Activated CD4-positive, alpha-beta T cell treated with anti-CD3 and anti-CD28 coated beads, Interleukin-2, amount 10 ng/mL, durations not matched to agents 24 days and 14 days (primary cell): ENCODE data around the gene IGSF21. TPM values are rescaled to one million over a fixed set of nuclear protein-coding genes. Genes with fewer than 3 reads are reported as not detected.
A peak's percentile ranks its signal among the peaks of the same experiment; 100 is the strongest.
"Not testable (repeated sequence)": the region's sequence is repeated elsewhere in the genome, so short reads cannot be mapped to it uniquely, and the experiment has no call there.

Source experiments
- DNase-seq: peaks from one replicate; pipeline ENCODE4 v3.0.0; 2022
- H3K27ac Mint-ChIP-seq: one replicate; pipeline ENCODE4 v1.8.0; 2022; ENCODE audit warnings: mild to moderate bottlenecking, mixed read lengths
- H3K27me3 Mint-ChIP-seq: one replicate; pipeline ENCODE4 v1.8.0; 2022; ENCODE audit warnings: mixed read lengths
- H3K36me3 Mint-ChIP-seq: one replicate; pipeline ENCODE4 v1.8.0; 2022; ENCODE audit warnings: low read depth, mild to moderate bottlenecking, mixed read lengths
- H3K4me1 Mint-ChIP-seq: one replicate; pipeline ENCODE4 v1.8.0; 2021; ENCODE audit warnings: mixed read lengths
- H3K4me3 Mint-ChIP-seq: one replicate; pipeline ENCODE4 v1.8.0; 2022; ENCODE audit warnings: mild to moderate bottlenecking, moderate library complexity, mixed read lengths
- H3K9me3 Mint-ChIP-seq: one replicate; pipeline ENCODE4 v1.8.0; 2021; ENCODE audit warnings: mixed read lengths
- intact Hi-C: fragments of 100-400 bp; cut with micrococcal nuclease; formaldehyde crosslinking; loops from one replicate; pipeline ENCODE4 v1.15.1; 2023
- total RNA-seq: library from RNA; stranded (reverse); gene quantifications from 2 replicates; pipeline ENCODE4 v1.2.3, GENCODE V29; 2022

The IGSF21 gene
- total RNA-seq, 1 donor from 2014 or later = not detected

- Mint-ChIP-seq H3K9me3 (no peaks in the 10 kb centered on the region), H3K27me3 (peaks cover 3% of the 10 kb centered on the region), H3K27ac (no peak overlapping the region), H3K4me1 (no peaks in the 10 kb centered on the region), H3K36me3 (no peaks in the 10 kb centered on the region), H3K4me3 (no peak overlapping the region)
- no peak for DNase-seq
- intact Hi-C loops = no loop called here
Observed at GRCh38 chr1:18360251-18360650, 252.7 kb downstream of the IGSF21 start.

GRCh38 chr1:18362150-18362549 is 254.6 kb downstream of the IGSF21 start:
- intact Hi-C loops = no loop called here
- no peak for DNase-seq
- no peaks in the 10 kb centered on the region for H3K9me3 Mint-ChIP-seq
- no peaks in the 10 kb centered on the region for H3K4me1 Mint-ChIP-seq
- no peak overlapping the region for H3K27ac Mint-ChIP-seq
- H3K4me3 Mint-ChIP-seq = no peak overlapping the region
- H3K36me3 Mint-ChIP-seq = no peaks in the 10 kb centered on the region
- no peaks in the 10 kb centered on the region for H3K27me3 Mint-ChIP-seq

- Mint-ChIP-seq H3K36me3 (no peaks in the 10 kb centered on the region), H3K4me1 (no peaks in the 10 kb centered on the region), H3K4me3 (no peak overlapping the region), H3K27ac (no peak overlapping the region), H3K9me3 (no peaks in the 10 kb centered on the region), H3K27me3 (no peaks in the 10 kb centered on the region)
- intact Hi-C loops = no loop called here
- DNase-seq = no peak
Observed at GRCh38 chr1:18363436-18363835, 255.8 kb downstream of the IGSF21 start.

- Mint-ChIP-seq H3K27ac (no peak overlapping the region), H3K4me1 (no peaks in the 10 kb centered on the region), H3K27me3 (no peaks in the 10 kb centered on the region), H3K4me3 (no peak overlapping the region), H3K9me3 (no peaks in the 10 kb centered on the region), H3K36me3 (no peaks in the 10 kb centered on the region)
- no peak for DNase-seq
- intact Hi-C loops = no loop called here
Observed at GRCh38 chr1:18365099-18365705, 257.6 kb downstream of the IGSF21 start.

- H3K27me3 Mint-ChIP-seq, intact Hi-C loops, H3K27ac Mint-ChIP-seq, DNase-seq, H3K4me3 Mint-ChIP-seq, H3K36me3 Mint-ChIP-seq, H3K9me3 Mint-ChIP-seq, H3K4me1 Mint-ChIP-seq: not testable (repeated sequence)
Observed at GRCh38 chr1:18372505-18372904, 264.9 kb downstream of the IGSF21 start.

- Mint-ChIP-seq H3K36me3 (no peaks in the 10 kb centered on the region), H3K4me3 (no peak overlapping the region), H3K27ac (no peak overlapping the region), H3K27me3 (no peaks in the 10 kb centered on the region), H3K9me3 (peaks cover 7% of the 10 kb centered on the region), H3K4me1 (no peaks in the 10 kb centered on the region)
- intact Hi-C loops = no loop called here
- no peak for DNase-seq
Observed at GRCh38 chr1:18373151-18373550, 265.6 kb downstream of the IGSF21 start.

- Mint-ChIP-seq H3K4me3 (no peak overlapping the region), H3K4me1 (no peaks in the 10 kb centered on the region), H3K27ac (no peak overlapping the region), H3K36me3 (no peaks in the 10 kb centered on the region), H3K9me3 (peaks cover 7% of the 10 kb centered on the region), H3K27me3 (no peaks in the 10 kb centered on the region)
- intact Hi-C loops = no loop called here
- DNase-seq = peak; percentile 57
Observed at GRCh38 chr1:18373882-18374493, 266.4 kb downstream of the IGSF21 start.

- no peak for DNase-seq
- intact Hi-C loops = no loop called here
- H3K4me3 Mint-ChIP-seq = no peak overlapping the region
Observed at GRCh38 chr1:18376661-18377060, 269.1 kb downstream of the IGSF21 start.

GRCh38 chr1:18380288-18380687 is 272.7 kb downstream of the IGSF21 start:
- H3K36me3 Mint-ChIP-seq = no peaks in the 10 kb centered on the region
- peaks cover 6% of the 10 kb centered on the region for H3K27me3 Mint-ChIP-seq
- H3K4me3 Mint-ChIP-seq = no peak overlapping the region
- no peak overlapping the region for H3K27ac Mint-ChIP-seq
- no peak for DNase-seq
- no peaks in the 10 kb centered on the region for H3K4me1 Mint-ChIP-seq
- intact Hi-C loops = no loop called here
- no peaks in the 10 kb centered on the region for H3K9me3 Mint-ChIP-seq

More at GRCh38 chr1:18376661-18377060, 269.1 kb downstream of the IGSF21 start:
- Mint-ChIP-seq H3K9me3 (peaks cover 7% of the 10 kb centered on the region), H3K36me3 (no peaks in the 10 kb centered on the region), H3K27ac (no peak overlapping the region), H3K4me1 (no peaks in the 10 kb centered on the region), H3K27me3 (no peaks in the 10 kb centered on the region)

GRCh38 chr1:18384059-18384458 is 276.5 kb downstream of the IGSF21 start:
- H3K36me3 Mint-ChIP-seq = no peaks in the 10 kb centered on the region
- H3K27me3 Mint-ChIP-seq = peaks cover 10% of the 10 kb centered on the region
- no peaks in the 10 kb centered on the region for H3K4me1 Mint-ChIP-seq
- intact Hi-C loops = no loop called here
- no peak overlapping the region for H3K4me3 Mint-ChIP-seq
- H3K27ac Mint-ChIP-seq = no peak overlapping the region
- no peaks in the 10 kb centered on the region for H3K9me3 Mint-ChIP-seq
- DNase-seq = no peak

GRCh38 chr1:18384471-18384870 is 276.9 kb downstream of the IGSF21 start:
- no peak overlapping the region for H3K27ac Mint-ChIP-seq
- no peaks in the 10 kb centered on the region for H3K36me3 Mint-ChIP-seq
- H3K4me3 Mint-ChIP-seq = no peak overlapping the region
- H3K4me1 Mint-ChIP-seq = no peaks in the 10 kb centered on the region
- DNase-seq = no peak
- H3K27me3 Mint-ChIP-seq = peaks cover 10% of the 10 kb centered on the region
- no peaks in the 10 kb centered on the region for H3K9me3 Mint-ChIP-seq
- intact Hi-C loops = no loop called here

GRCh38 chr1:18385239-18385790 is 277.7 kb downstream of the IGSF21 start:
- intact Hi-C loops = no loop called here
- no peak for DNase-seq
- H3K27ac Mint-ChIP-seq = no peak overlapping the region
- H3K9me3 Mint-ChIP-seq = no peaks in the 10 kb centered on the region
- H3K4me1 Mint-ChIP-seq = no peaks in the 10 kb centered on the region
- H3K36me3 Mint-ChIP-seq = no peaks in the 10 kb centered on the region
- H3K4me3 Mint-ChIP-seq = no peak overlapping the region
- peaks cover 10% of the 10 kb centered on the region for H3K27me3 Mint-ChIP-seq

- Mint-ChIP-seq H3K27me3 (peaks cover 10% of the 10 kb centered on the region), H3K4me1 (no peaks in the 10 kb centered on the region), H3K36me3 (no peaks in the 10 kb centered on the region), H3K9me3 (no peaks in the 10 kb centered on the region), H3K27ac (no peak overlapping the region), H3K4me3 (no peak overlapping the region)
- no peak for DNase-seq
- intact Hi-C loops = no loop called here
Observed at GRCh38 chr1:18386591-18386990, 279.0 kb downstream of the IGSF21 start.

- Mint-ChIP-seq H3K36me3 (no peaks in the 10 kb centered on the region), H3K9me3 (no peaks in the 10 kb centered on the region), H3K4me1 (no peaks in the 10 kb centered on the region), H3K4me3 (no peak overlapping the region), H3K27me3 (peaks cover 10% of the 10 kb centered on the region), H3K27ac (no peak overlapping the region)
- intact Hi-C loops = no loop called here
- DNase-seq = no peak
Observed at GRCh38 chr1:18387307-18387706, 279.7 kb downstream of the IGSF21 start.

GRCh38 chr1:18390953-18391352 is 283.4 kb downstream of the IGSF21 start:
- no peak overlapping the region for H3K4me3 Mint-ChIP-seq
- intact Hi-C loops = no loop called here
- H3K27me3 Mint-ChIP-seq = peaks cover 1% of the 10 kb centered on the region
- no peaks in the 10 kb centered on the region for H3K4me1 Mint-ChIP-seq
- no peaks in the 10 kb centered on the region for H3K36me3 Mint-ChIP-seq
- no peaks in the 10 kb centered on the region for H3K9me3 Mint-ChIP-seq
- DNase-seq = no peak
- H3K27ac Mint-ChIP-seq = no peak overlapping the region
